Measurements from ENCODE around the gene A2M. TPM values are rescaled to one million over a fixed set of nuclear protein-coding genes. Genes with fewer than 3 reads are reported as not detected.
"Not testable (repeated sequence)": the region's sequence is repeated elsewhere in the genome, so short reads cannot be mapped to it uniquely, and the experiment has no call there.

Gene A2M
- total RNA-seq, 4 donors from 2014 or later, result 47.6 to 84.4 (median 54.8) TPM

DNA sequence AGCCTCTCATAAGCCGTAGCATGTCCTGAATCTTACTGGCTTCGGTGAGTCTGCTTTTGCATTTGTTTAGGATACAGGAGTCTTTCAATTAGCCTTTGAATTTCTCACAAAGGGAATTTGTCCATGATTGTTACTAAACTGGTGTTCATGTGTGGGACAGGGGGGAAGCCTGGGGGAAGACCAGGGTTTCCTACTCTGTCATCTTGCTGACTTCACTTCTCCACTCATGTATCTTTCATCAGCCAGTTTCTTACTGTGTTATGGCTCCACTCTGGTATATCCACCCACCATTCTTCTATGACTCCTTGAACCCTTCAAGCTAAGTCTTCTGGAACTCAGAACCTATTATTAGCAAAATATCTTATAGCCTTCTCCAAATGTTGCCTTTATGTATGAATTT, 31.7 kb upstream of the A2M start:
- H3K36me3 ChIP-seq, result no peaks in the 10 kb centered on the region
- no peaks in the 10 kb centered on the region for H3K9me3 ChIP-seq
- no peak for DNase-seq (ENCODE audit: low spot score in 2 of 2)
- no peak overlapping the region for H3K4me3 ChIP-seq
- H3K4me1 ChIP-seq, result no peaks in the 10 kb centered on the region
- no peaks in the 10 kb centered on the region for H3K27me3 ChIP-seq
- H3K27ac ChIP-seq, result no peak overlapping the region
- WGBS, result 92% methylated on average over 2 of the region's 2 CpGs
- no peak for TF ChIP-seq POLR2AphosphoS5 (IDR thresholded peaks at IDR 0.05)
- no peak for TF ChIP-seq POLR2A (IDR thresholded peaks at IDR 0.05)
- TF ChIP-seq EP300 (IDR thresholded peaks at IDR 0.05), result no peak
- TF ChIP-seq, protein P1, sequence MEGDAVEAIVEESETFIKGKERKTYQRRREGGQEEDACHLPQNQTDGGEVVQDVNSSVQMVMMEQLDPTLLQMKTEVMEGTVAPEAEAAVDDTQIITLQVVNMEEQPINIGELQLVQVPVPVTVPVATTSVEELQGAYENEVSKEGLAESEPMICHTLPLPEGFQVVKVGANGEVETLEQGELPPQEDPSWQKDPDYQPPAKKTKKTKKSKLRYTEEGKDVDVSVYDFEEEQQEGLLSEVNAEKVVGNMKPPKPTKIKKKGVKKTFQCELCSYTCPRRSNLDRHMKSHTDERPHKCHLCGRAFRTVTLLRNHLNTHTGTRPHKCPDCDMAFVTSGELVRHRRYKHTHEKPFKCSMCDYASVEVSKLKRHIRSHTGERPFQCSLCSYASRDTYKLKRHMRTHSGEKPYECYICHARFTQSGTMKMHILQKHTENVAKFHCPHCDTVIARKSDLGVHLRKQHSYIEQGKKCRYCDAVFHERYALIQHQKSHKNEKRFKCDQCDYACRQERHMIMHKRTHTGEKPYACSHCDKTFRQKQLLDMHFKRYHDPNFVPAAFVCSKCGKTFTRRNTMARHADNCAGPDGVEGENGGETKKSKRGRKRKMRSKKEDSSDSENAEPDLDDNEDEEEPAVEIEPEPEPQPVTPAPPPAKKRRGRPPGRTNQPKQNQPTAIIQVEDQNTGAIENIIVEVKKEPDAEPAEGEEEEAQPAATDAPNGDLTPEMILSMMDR (IDR thresholded peaks at IDR 0.05), result no peak

DNA sequence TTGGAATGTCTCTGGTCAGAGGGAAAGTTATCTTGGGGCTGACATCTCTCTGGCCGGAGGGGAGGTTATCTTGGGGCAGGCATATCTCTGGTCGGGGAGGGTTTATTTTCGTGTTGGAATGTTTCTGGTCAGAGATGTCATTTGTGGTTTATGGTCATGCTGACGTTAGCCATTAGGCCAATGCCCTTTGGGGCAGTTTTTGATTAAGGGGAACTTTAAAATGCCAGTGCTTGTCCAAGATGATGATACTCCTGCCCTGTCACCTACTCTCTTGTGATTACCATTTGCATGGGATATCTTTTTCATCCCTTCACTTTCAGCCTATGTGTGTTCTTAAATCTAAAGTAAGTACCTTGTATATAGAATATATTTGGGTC, 29.0 kb upstream of the A2M start:
- Histone ChIP-seq H3K27ac (no peak overlapping the region), H3K4me1 (no peaks in the 10 kb centered on the region), H3K36me3 (no peaks in the 10 kb centered on the region), H3K27me3 (no peaks in the 10 kb centered on the region), H3K9me3 (no peaks in the 10 kb centered on the region), H3K4me3 (no peak overlapping the region)
- WGBS, result 43% methylated on average over 4 of the region's 4 CpGs
- no peak for DNase-seq (ENCODE audit: low spot score in 2 of 2)
- no peak for TF ChIP-seq EP300 (IDR thresholded peaks at IDR 0.05)
- TF ChIP-seq, protein P1 (IDR thresholded peaks at IDR 0.05), result no peak
- no peak for TF ChIP-seq POLR2A (IDR thresholded peaks at IDR 0.05)
- TF ChIP-seq POLR2AphosphoS5 (IDR thresholded peaks at IDR 0.05), result no peak

GRCh38 chr12:9143929-9144729, 28.4 kb upstream of the A2M start:
- Histone ChIP-seq H3K4me1 (no peaks in the 10 kb centered on the region), H3K27me3 (no peaks in the 10 kb centered on the region), H3K4me3 (no peak overlapping the region), H3K9me3 (no peaks in the 10 kb centered on the region), H3K36me3 (no peaks in the 10 kb centered on the region), H3K27ac (no peak overlapping the region)
- 96% methylated on average over 3 of the region's 3 CpGs for WGBS
- no peak for TF ChIP-seq EP300 (IDR thresholded peaks at IDR 0.05)
- TF ChIP-seq, protein P1 (IDR thresholded peaks at IDR 0.05), result no peak
- no peak for TF ChIP-seq POLR2A (IDR thresholded peaks at IDR 0.05)
- TF ChIP-seq POLR2AphosphoS5 (IDR thresholded peaks at IDR 0.05), result no peak
- DNase-seq (ENCODE audit: low spot score in 2 of 2), result no peak

- Histone ChIP-seq H3K27me3 (no peaks in the 10 kb centered on the region), H3K4me1 (no peaks in the 10 kb centered on the region), H3K27ac (no peak overlapping the region), H3K9me3 (no peaks in the 10 kb centered on the region), H3K4me3 (no peak overlapping the region), H3K36me3 (no peaks in the 10 kb centered on the region)
- 77% methylated on average over 2 of the region's 2 CpGs for WGBS
- TF ChIP-seq EP300 (IDR thresholded peaks at IDR 0.05), result no peak
- DNase-seq (ENCODE audit: low spot score in 2 of 2), result no peak
Observed at GRCh38 chr12:9143137-9143536, 27.4 kb upstream of the A2M start.

DNA sequence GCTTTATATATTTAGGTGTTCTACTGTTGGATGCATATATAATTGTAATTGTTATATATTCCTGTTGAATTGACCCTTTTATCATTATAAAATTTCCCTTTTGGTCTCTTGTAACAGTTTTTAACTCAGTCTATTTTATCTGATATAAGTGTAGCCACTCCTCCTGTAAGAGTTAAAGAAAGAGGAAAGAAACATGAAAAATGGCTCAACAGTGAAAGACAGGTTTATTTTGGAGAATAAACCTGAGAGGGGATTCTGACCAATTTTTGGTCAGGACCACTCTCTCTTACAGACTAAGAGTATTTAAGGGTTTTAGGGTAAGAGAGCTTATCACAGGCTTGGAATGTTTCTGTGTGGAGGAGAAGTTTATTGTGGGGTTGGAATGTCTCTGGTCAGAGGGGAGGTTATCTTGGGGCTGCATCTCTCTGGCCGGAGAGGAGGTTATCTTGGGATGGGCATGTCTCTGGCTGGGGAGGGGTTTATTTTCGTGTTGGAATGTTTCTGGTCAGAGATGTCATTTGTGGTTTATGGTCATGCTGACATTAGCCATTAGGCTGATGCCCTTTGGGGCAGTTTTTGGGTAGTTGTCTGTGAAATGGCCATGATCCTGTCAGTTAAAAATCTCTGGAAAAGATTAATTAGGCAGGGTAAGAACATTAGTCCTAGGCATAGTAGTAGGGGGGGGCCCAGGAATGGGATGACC, 24.0 kb upstream of the A2M start:
- not testable (repeated sequence) for H3K27ac ChIP-seq; H3K27me3 ChIP-seq; DNase-seq (ENCODE audit: low spot score in 2 of 2); H3K9me3 ChIP-seq; H3K4me3 ChIP-seq; H3K36me3 ChIP-seq; H3K4me1 ChIP-seq
- 55% methylated on average over 2 of the region's 2 CpGs for WGBS

DNA sequence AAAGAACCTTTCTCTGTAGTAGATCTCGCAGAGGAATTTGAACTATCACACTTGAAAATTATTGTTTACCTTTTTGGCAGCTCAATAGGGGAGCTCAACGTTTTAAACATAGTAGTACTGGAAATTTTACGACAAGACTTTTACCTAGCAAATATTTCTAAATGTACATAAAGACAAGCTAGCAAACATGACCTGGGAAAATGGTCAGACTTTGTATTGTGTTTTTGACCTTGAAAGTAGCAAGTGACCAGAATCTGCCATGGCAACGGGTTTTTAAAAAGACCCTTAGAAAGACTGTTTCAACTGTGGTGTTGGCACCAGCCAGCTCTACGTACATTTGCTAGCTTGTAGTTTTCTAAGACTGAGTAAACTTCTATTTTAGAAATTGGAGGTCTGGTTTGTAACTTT, 20.2 kb upstream of the A2M start:
- TF ChIP-seq EP300 (IDR thresholded peaks at IDR 0.05) (no peak), POLR2AphosphoS5 (IDR thresholded peaks at IDR 0.05) (no peak), POLR2A (IDR thresholded peaks at IDR 0.05) (no peak)
- TF ChIP-seq, protein P1 (IDR thresholded peaks at IDR 0.05), result no peak
- no peaks in the 10 kb centered on the region for H3K27me3 ChIP-seq
- no peak overlapping the region for H3K4me3 ChIP-seq
- no peaks in the 10 kb centered on the region for H3K36me3 ChIP-seq
- H3K4me1 ChIP-seq, result no peaks in the 10 kb centered on the region
- H3K27ac ChIP-seq, result no peak overlapping the region
- no peaks in the 10 kb centered on the region for H3K9me3 ChIP-seq
- WGBS, result 88% methylated on average over 5 of the region's 5 CpGs
- DNase-seq (ENCODE audit: low spot score in 2 of 2), result no peak

All from suprapubic skin (tissue), 4 donors.